Measurements from ENCODE around the gene CYYR1.

DNA sequence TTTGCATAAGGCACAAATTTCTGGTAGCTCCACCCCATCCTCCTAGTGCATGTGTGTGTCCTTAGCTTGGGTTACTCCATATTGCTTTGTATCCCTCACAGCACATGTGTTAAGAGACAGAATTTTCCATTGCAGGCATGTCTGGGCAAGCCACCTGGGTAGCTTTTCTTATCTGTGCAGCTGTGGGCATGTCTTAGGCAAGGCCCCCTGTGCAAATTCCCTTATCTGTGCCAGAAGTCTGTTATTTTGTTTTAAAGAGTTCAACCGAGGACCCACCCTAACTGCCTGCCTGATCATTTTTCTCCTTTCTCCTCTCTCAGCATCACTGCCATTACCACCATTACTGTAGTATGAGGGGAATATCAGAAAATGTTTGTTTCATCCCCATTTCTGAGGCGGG, 131.9 kb downstream of the CYYR1 start:
- TF ChIP-seq POLR2AphosphoS5 (IDR thresholded peaks at IDR 0.05; ENCODE audit: insufficient read depth, low read depth, low read length): no peak
- TF ChIP-seq, protein P1, sequence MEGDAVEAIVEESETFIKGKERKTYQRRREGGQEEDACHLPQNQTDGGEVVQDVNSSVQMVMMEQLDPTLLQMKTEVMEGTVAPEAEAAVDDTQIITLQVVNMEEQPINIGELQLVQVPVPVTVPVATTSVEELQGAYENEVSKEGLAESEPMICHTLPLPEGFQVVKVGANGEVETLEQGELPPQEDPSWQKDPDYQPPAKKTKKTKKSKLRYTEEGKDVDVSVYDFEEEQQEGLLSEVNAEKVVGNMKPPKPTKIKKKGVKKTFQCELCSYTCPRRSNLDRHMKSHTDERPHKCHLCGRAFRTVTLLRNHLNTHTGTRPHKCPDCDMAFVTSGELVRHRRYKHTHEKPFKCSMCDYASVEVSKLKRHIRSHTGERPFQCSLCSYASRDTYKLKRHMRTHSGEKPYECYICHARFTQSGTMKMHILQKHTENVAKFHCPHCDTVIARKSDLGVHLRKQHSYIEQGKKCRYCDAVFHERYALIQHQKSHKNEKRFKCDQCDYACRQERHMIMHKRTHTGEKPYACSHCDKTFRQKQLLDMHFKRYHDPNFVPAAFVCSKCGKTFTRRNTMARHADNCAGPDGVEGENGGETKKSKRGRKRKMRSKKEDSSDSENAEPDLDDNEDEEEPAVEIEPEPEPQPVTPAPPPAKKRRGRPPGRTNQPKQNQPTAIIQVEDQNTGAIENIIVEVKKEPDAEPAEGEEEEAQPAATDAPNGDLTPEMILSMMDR (IDR thresholded peaks at IDR 0.05; ENCODE audit: extremely low read depth in 1 of 2, insufficient read depth in 1 of 2, low read depth in 1 of 2, low read length in 2 of 2): no peak
- TF ChIP-seq POLR2A (IDR thresholded peaks at IDR 0.05; ENCODE audit: low read depth, low read length): no peak
- TF ChIP-seq MAX (IDR thresholded peaks at IDR 0.05; ENCODE audit: insufficient read depth, insufficient read length): no peak
- no peak for TF ChIP-seq EZH2 (IDR thresholded peaks at IDR 0.05; ENCODE audit: borderline replicate concordance, low read depth, low read length, severe bottlenecking)

Data from endothelial cell of umbilical vein (primary cell).